Adipose tissue (tissue), 3 donors: Measurements from ENCODE around the gene STX16. TPM values are rescaled to one million over a fixed set of nuclear protein-coding genes. Genes with fewer than 3 reads are reported as not detected.

Experiments used
- H3K27ac ChIP-seq: one replicate; pipeline ENCODE4 v1.5.1; 2013; ENCODE audit warnings: low read depth, low read length
- WGBS, 3 donors: extraction: QIAGEN DNeasy Blood & Tissue Kit; methylation state at CpG; one replicate each; pipeline ENCODE4 v1.1.7; 2013; 5-methylcytosine and 5-hydroxymethylcytosine counted together
- polyA plus RNA-seq, 3 donors: library from polyadenylated mRNA; stranded (reverse); fragments of 200-250 nt; gene quantifications; one replicate each; pipeline ENCODE4 v1.2.3, GENCODE V29; 2013
- donor health status: healthy with polysubstance abuse.
- donor health status: Bipolar disorder and iron deficiency.
- donor health status: healthy.

STX16 gene
- polyA plus RNA-seq, 3 donors: 21.7 to 36.9 (median 35.9) TPM

GRCh38 chr20:58712151-58712791 lies 61.2 kb downstream of the STX16 start:
- WGBS, 3 donors: 81 to 85% (median 83%) methylated on average over 19 of the region's 19 CpGs
- no peak overlapping the region for H3K27ac ChIP-seq

- WGBS, 3 donors: 92 to 95% (median 93%) methylated on average over 23 to 24 of the region's 24 CpGs
- H3K27ac ChIP-seq: no peak overlapping the region
Observed at GRCh38 chr20:58712806-58713731, 62.0 kb downstream of the STX16 start.

GRCh38 chr20:58713801-58714339 lies 62.8 kb downstream of the STX16 start:
- H3K27ac ChIP-seq: no peak overlapping the region
- WGBS, 3 donors: 91 to 96% (median 93%) methylated on average over 24 of the region's 24 CpGs

GRCh38 chr20:58714340-58714922 lies 63.3 kb downstream of the STX16 start:
- 92 to 95% (median 95%) methylated on average over 16 of the region's 16 CpGs for WGBS, 3 donors
- H3K27ac ChIP-seq: no peak overlapping the region

GRCh38 chr20:58714923-58715351 lies 63.9 kb downstream of the STX16 start:
- WGBS, 3 donors: 87 to 93% (median 91%) methylated on average over 14 of the region's 14 CpGs
- H3K27ac ChIP-seq: no peak overlapping the region

GRCh38 chr20:58715391-58715800 lies 64.3 kb downstream of the STX16 start:
- 78 to 86% (median 82%) methylated on average over 11 of the region's 11 CpGs for WGBS, 3 donors
- H3K27ac ChIP-seq: no peak overlapping the region

- 84 to 91% (median 86%) methylated on average over 17 to 18 of the region's 18 CpGs for WGBS, 3 donors
Observed at GRCh38 chr20:58715801-58716475, 64.9 kb downstream of the STX16 start.

GRCh38 chr20:58716476-58717277 lies 65.6 kb downstream of the STX16 start:
- no peak overlapping the region for H3K27ac ChIP-seq
- WGBS, 3 donors: 49 to 78% (median 68%) methylated on average over 22 to 23 of the region's 23 CpGs

More at GRCh38 chr20:58715801-58716475, 64.9 kb downstream of the STX16 start:
- H3K27ac ChIP-seq: no peak overlapping the region

- WGBS, 3 donors: 77 to 88% (median 85%) methylated on average over 23 of the region's 23 CpGs
Observed at GRCh38 chr20:58717278-58718091, 66.4 kb downstream of the STX16 start.

GRCh38 chr20:58718121-58718563 lies 67.1 kb downstream of the STX16 start:
- 86 to 93% (median 90%) methylated on average over 15 of the region's 15 CpGs for WGBS, 3 donors
- no peak overlapping the region for H3K27ac ChIP-seq

More at GRCh38 chr20:58717278-58718091, 66.4 kb downstream of the STX16 start:
- H3K27ac ChIP-seq: no peak overlapping the region

GRCh38 chr20:58718729-58719128 lies 67.6 kb downstream of the STX16 start:
- WGBS, 3 donors: 86 to 92% (median 91%) methylated on average over 10 of the region's 10 CpGs
- no peak overlapping the region for H3K27ac ChIP-seq

- WGBS, 3 donors: 77 to 81% (median 77%) methylated on average over 7 of the region's 7 CpGs
- no peak overlapping the region for H3K27ac ChIP-seq
Observed at GRCh38 chr20:58719258-58719657, 68.2 kb downstream of the STX16 start.

- WGBS, 3 donors: 13 to 56% (median 39%) methylated on average over 6 of the region's 6 CpGs
- no peak overlapping the region for H3K27ac ChIP-seq
Observed at GRCh38 chr20:58719971-58720371, 68.9 kb downstream of the STX16 start.

GRCh38 chr20:58720890-58721289 lies 69.8 kb downstream of the STX16 start:
- H3K27ac ChIP-seq: no peak overlapping the region
- WGBS, 3 donors: 93 to 94% (median 93%) methylated on average over 14 of the region's 14 CpGs

- WGBS, 3 donors: 40 to 64% (median 50%) methylated on average over 22 of the region's 22 CpGs
- no peak overlapping the region for H3K27ac ChIP-seq
Observed at GRCh38 chr20:58721951-58722778, 71.1 kb downstream of the STX16 start.
